Sigmoid colon (tissue), 7 donors: ENCODE data around the gene ATP11B. TPM values are rescaled to one million over a fixed set of nuclear protein-coding genes. Genes with fewer than 3 reads are reported as not detected.
A peak's percentile ranks its signal among the peaks of the same experiment; 100 is the strongest.

Source experiments
- DNase-seq: peaks from one replicate; pipeline ENCODE4 v3.0.0-alpha.2; 2019
- H3K27ac ChIP-seq, 4 donors: fragments of 200-600 bp; sonication (generic); one replicate each; pipeline ENCODE4 v1.5.1; 2016 to 2019; ENCODE audit warnings: mild to moderate bottlenecking in 1 of 4
- H3K27me3 ChIP-seq, 3 donors: fragments of 200-600 bp; sonication (generic); one replicate each; pipeline ENCODE4 v1.5.1; 2019; ENCODE audit warnings: mild to moderate bottlenecking in 1 of 3
- H3K36me3 ChIP-seq, 4 donors: fragments of 200-600 bp; sonication (generic); one replicate each; pipeline ENCODE4 v1.5.1; 2016 to 2019
- H3K4me1 ChIP-seq, 4 donors: fragments of 200-600 bp; sonication (generic); one replicate each; pipeline ENCODE4 v1.5.1; 2017 to 2019
- H3K4me3 ChIP-seq, 4 donors: fragments of 200-600 bp; sonication (generic); one replicate each; pipeline ENCODE4 v1.5.1; 2017 to 2019; ENCODE audit warnings: mild to moderate bottlenecking in 2 of 4, moderate library complexity in 1 of 4
- H3K9me3 ChIP-seq, 4 donors: fragments of 200-600 bp in 3 of 4; sonication (generic) in 3 of 4; one replicate each; pipeline versions ENCODE4 v1.5.1 to v1.6.1; 2013 to 2019
- CTCF ChIP-seq, 4 experiments: fragments of 450-650 bp in 3 of 4; fragments of 200-600 bp in 1 of 4; IDR thresholded peaks; one replicate each; pipeline ENCODE4 v1.5.1; 2016 to 2019; ENCODE audit warnings: antibody characterized with exemption in 4 of 4, mild to moderate bottlenecking in 3 of 4, moderate library complexity in 2 of 4
- EP300 ChIP-seq, 4 donors: sonication (generic); formaldehyde crosslinking; IDR thresholded peaks; one replicate each; pipeline ENCODE4 v1.6.1; 2017; ENCODE audit warnings: antibody characterized with exemption in 4 of 4
- POLR2A ChIP-seq, 2 donors: fragments of 450-650 bp; IDR thresholded peaks; one replicate each; pipeline ENCODE4 v1.6.1; 2016; ENCODE audit warnings: antibody characterized with exemption in 2 of 2, mild to moderate bottlenecking in 2 of 2, moderate library complexity in 2 of 2
- POLR2AphosphoS5 ChIP-seq, 4 donors: sonication (generic); formaldehyde crosslinking; IDR thresholded peaks; one replicate each; pipeline ENCODE4 v1.6.1; 2017; ENCODE audit warnings: antibody characterized with exemption in 4 of 4
- WGBS, 2 donors: extraction: QIAGEN DNeasy Blood & Tissue Kit; methylation state at CpG; one replicate each; pipeline ENCODE4 v1.1.7; 2013; 5-methylcytosine and 5-hydroxymethylcytosine counted together
- intact Hi-C: fragments of 100-400 bp; cut with DNase I; formaldehyde crosslinking; loops from one replicate; pipeline ENCODE4 v1.15.1; 2023
- polyA plus RNA-seq, 3 donors: library from polyadenylated mRNA; stranded (reverse); fragments of 200-250 nt; gene quantifications; one replicate each; pipeline ENCODE4 v1.2.3, GENCODE V29; 2013
- total RNA-seq, 4 donors: library from RNA; depleted of rRNA; stranded (reverse); fragments of >200 nt; gene quantifications; one replicate each; pipeline ENCODE4 v1.1.0, GENCODE V29; 2016
- donor health status: healthy with polysubstance abuse.
- donor health status: Bipolar disorder and iron deficiency.
- donor health status: healthy.

ATP11B gene
- total and polyA plus RNA-seq, 7 donors, result 6.7 to 69.9 (median 41.8) TPM

- Histone ChIP-seq H3K27ac (no peak overlapping the region), H3K9me3 (no peaks in the 10 kb centered on the region), H3K36me3 (peaks cover 0 to 16% (median 0%) of the 10 kb centered on the region in 4 donors), H3K4me3 (no peak overlapping the region), H3K27me3 (no peaks in the 10 kb centered on the region), H3K4me1 (peaks cover 0 to 52% (median 40%) of the 10 kb centered on the region in 4 donors)
- DNase-seq, result no peak
- intact Hi-C loops, result no loop called here
- TF ChIP-seq CTCF (IDR thresholded peaks at IDR 0.05) (no peak), EP300 (IDR thresholded peaks at IDR 0.05) (no peak), POLR2AphosphoS5 (IDR thresholded peaks at IDR 0.05) (no peak), POLR2A (IDR thresholded peaks at IDR 0.05) (no peak)
- WGBS, 2 donors, result 98 to 99% methylated on average over 1 of the region's 1 CpG
Observed at GRCh38 chr3:182964179-182964578, 170.9 kb downstream of the ATP11B start.

GRCh38 chr3:182965861-182966366 is 172.6 kb downstream of the ATP11B start:
- TF ChIP-seq CTCF (IDR thresholded peaks at IDR 0.05), result no peak
- no peak for TF ChIP-seq EP300 (IDR thresholded peaks at IDR 0.05)
- no peak for TF ChIP-seq POLR2AphosphoS5 (IDR thresholded peaks at IDR 0.05)
- no peak for TF ChIP-seq POLR2A (IDR thresholded peaks at IDR 0.05)
- no peaks in the 10 kb centered on the region for H3K9me3 ChIP-seq
- intact Hi-C loops, result no loop called here
- peaks cover 0 to 56% (median 49%) of the 10 kb centered on the region in 4 donors for H3K4me1 ChIP-seq
- H3K36me3 ChIP-seq, result peaks cover 0 to 10% (median 0%) of the 10 kb centered on the region in 4 donors
- H3K27ac ChIP-seq, result peak overlapping the region in 1 of 4 donors; percentile 9
- H3K27me3 ChIP-seq, result no peaks in the 10 kb centered on the region
- WGBS, 2 donors, result 89 to 90% methylated on average over 9 of the region's 9 CpGs
- H3K4me3 ChIP-seq, result no peak overlapping the region
- no peak for DNase-seq

GRCh38 chr3:182967218-182968204 is 174.2 kb downstream of the ATP11B start:
- peaks cover 0 to 10% (median 0%) of the 10 kb centered on the region in 4 donors for H3K36me3 ChIP-seq
- WGBS, 2 donors, result 51 to 69% methylated on average over 6 of the region's 6 CpGs
- no peaks in the 10 kb centered on the region for H3K27me3 ChIP-seq
- TF ChIP-seq POLR2AphosphoS5 (IDR thresholded peaks at IDR 0.05) (no peak), EP300 (IDR thresholded peaks at IDR 0.05) (no peak), CTCF (IDR thresholded peaks at IDR 0.05) (no peak), POLR2A (IDR thresholded peaks at IDR 0.05) (no peak)
- intact Hi-C loops, result no loop called here
- no peak overlapping the region for H3K4me3 ChIP-seq
- H3K4me1 ChIP-seq, result peaks cover 0 to 44% (median 39%) of the 10 kb centered on the region in 4 donors
- no peak overlapping the region for H3K27ac ChIP-seq
- no peaks in the 10 kb centered on the region for H3K9me3 ChIP-seq
- DNase-seq, result no peak

- TF ChIP-seq POLR2A (IDR thresholded peaks at IDR 0.05) (no peak), EP300 (IDR thresholded peaks at IDR 0.05) (no peak)
- intact Hi-C loops, result no loop called here
- no peak overlapping the region for H3K4me3 ChIP-seq
- H3K36me3 ChIP-seq, result no peaks in the 10 kb centered on the region
- no peak for DNase-seq
- H3K27ac ChIP-seq, result no peak overlapping the region
- no peaks in the 10 kb centered on the region for H3K9me3 ChIP-seq
- peaks cover 0 to 40% (median 36%) of the 10 kb centered on the region in 4 donors for H3K4me1 ChIP-seq
- H3K27me3 ChIP-seq, result no peaks in the 10 kb centered on the region
Observed at GRCh38 chr3:182969277-182969676, 176.0 kb downstream of the ATP11B start.

- 89 to 96% methylated on average over 7 of the region's 7 CpGs for WGBS, 2 donors
- Histone ChIP-seq H3K27me3 (no peaks in the 10 kb centered on the region), H3K27ac (no peak overlapping the region), H3K4me1 (peaks cover 0 to 40% (median 36%) of the 10 kb centered on the region in 4 donors), H3K36me3 (no peaks in the 10 kb centered on the region), H3K4me3 (no peak overlapping the region), H3K9me3 (no peaks in the 10 kb centered on the region)
- DNase-seq, result no peak
- intact Hi-C loops, result no loop called here
- no peak for TF ChIP-seq POLR2AphosphoS5 (IDR thresholded peaks at IDR 0.05)
- TF ChIP-seq CTCF (IDR thresholded peaks at IDR 0.05), result no peak
- TF ChIP-seq POLR2A (IDR thresholded peaks at IDR 0.05), result no peak
- TF ChIP-seq EP300 (IDR thresholded peaks at IDR 0.05), result no peak
Observed at GRCh38 chr3:182969853-182970252, 176.5 kb downstream of the ATP11B start.
